ENCODE results near the gene PTPN6. TPM values are rescaled to one million over a fixed set of nuclear protein-coding genes. Genes with fewer than 3 reads are reported as not detected.

PTPN6 gene
- total and polyA plus RNA-seq, 2 of the 4 experiments (the other 2 are of a cell fraction), result under 0.01 to 0.14 TPM

- ATAC-seq (ENCODE audit: low read depth) (no peak), DNase-seq (no peak)
- in situ Hi-C loops (cut with MboI; ENCODE audit: low sequenced_read_pairs), result no loop called here
- H3K4me2 ChIP-seq (ENCODE audit: low read depth, low read length), result no peak overlapping the region
- H3K4me1 ChIP-seq (ENCODE audit: control insufficient read depth, insufficient read depth, low read length), result peaks cover 23% of the 10 kb centered on the region
- no peak overlapping the region for H2BK15ac ChIP-seq (ENCODE audit: low read depth, low read length)
- no peaks in the 10 kb centered on the region for H3K27me3 ChIP-seq (ENCODE audit: control insufficient read depth, insufficient read depth, low read length)
- H3K23ac ChIP-seq (ENCODE audit: low read depth, low read length), result no peak overlapping the region
- no peak overlapping the region for H3K56ac ChIP-seq (ENCODE audit: extremely low read depth, insufficient read depth, low read length)
- H2AFZ ChIP-seq (replicated peaks; ENCODE audit: low read length, poor library complexity), result no peak overlapping the region
- WGBS, 2 experiments (ENCODE audit: extremely low coverage in 2 of 2, insufficient read length in 1 of 2), result 93% methylated on average over 11 of the region's 15 CpGs; no CpG with 5 or more reads in 1 of the 2 experiments
- 0 out of 2 replicates have a peak, but pooled peaks cover 6% of the 10 kb centered on the region for H4K20me1 ChIP-seq (ENCODE audit: insufficient read depth, low read length)
- H2BK20ac ChIP-seq (ENCODE audit: low read depth, low read length), result no peak overlapping the region
- H3K9me3 ChIP-seq (ENCODE audit: control insufficient read depth, insufficient read depth, low read length), result no peaks in the 10 kb centered on the region
- H3K18ac ChIP-seq (ENCODE audit: low read depth, low read length), result no peak overlapping the region
- no peak overlapping the region for H3K4me3 ChIP-seq (ENCODE audit: insufficient read depth, low read depth, low read length)
- no peak overlapping the region for H4K91ac ChIP-seq (ENCODE audit: insufficient read depth, low read depth, low read length)
- peak overlapping the region; percentile 33; the same call in 1 of the 2 replicates for H2AK5ac ChIP-seq (ENCODE audit: low read depth, low read length)
- TF ChIP-seq BHLHE40 (IDR thresholded peaks at IDR 0.05; ENCODE audit: low read depth, low read length) (no peak), NFE2L2 (IDR thresholded peaks at IDR 0.05; ENCODE audit: low read depth, low read length) (no peak), CHD1 (IDR thresholded peaks at IDR 0.05; ENCODE audit: low read depth, low read length) (no peak), CEBPB (IDR thresholded peaks at IDR 0.05; ENCODE audit: low read depth, low read length) (no peak), RAD21 (IDR thresholded peaks at IDR 0.05; ENCODE audit: low read length) (no peak), RFX5 (IDR thresholded peaks at IDR 0.05; ENCODE audit: low read depth, low read length) (no peak), FOS (IDR thresholded peaks at IDR 0.05; ENCODE audit: low read depth, low read length) (no peak), POLR2A (IDR thresholded peaks at IDR 0.05; ENCODE audit: low read depth, low read length) (no peak), CTCF (conservative IDR thresholded peaks at IDR 0.05; ENCODE audit: low read depth, low read length) (no peak), SMC3 (IDR thresholded peaks at IDR 0.05; ENCODE audit: low read depth, low read length) (no peak), ELK1 (IDR thresholded peaks at IDR 0.05; ENCODE audit: borderline replicate concordance, low read depth, low read length) (no peak), MAZ (IDR thresholded peaks at IDR 0.05; ENCODE audit: borderline replicate concordance, low read depth, low read length) (no peak)
- peaks cover 13% of the 10 kb centered on the region for H3K36me3 ChIP-seq (ENCODE audit: control insufficient read depth, insufficient read depth, low read length)
- no peak overlapping the region for H3K14ac ChIP-seq (replicated peaks; ENCODE audit: low read depth, low read length)
- dilution Hi-C loops (cut with HindIII; ENCODE audit: low sequenced_read_pairs, unreplicated experiment), result no loop called here
- no peak overlapping the region for H3K4ac ChIP-seq (ENCODE audit: low read depth, low read length)
- CTCF ChIA-PET, result interaction anchor here (0.6 to 1.1 kb wide), 2 partner anchors 9 to 103 kb away, joined by 3 to 4 read pairs; no protein-coding TSS in a partner anchor
- no TSS peak for BruUV-seq (replicated peaks)
- H3K9ac ChIP-seq (ENCODE audit: low read depth, low read length), result no peak overlapping the region
- intact Hi-C loops (cut with micrococcal nuclease), result no loop called here
- POLR2A ChIA-PET (ENCODE audit: unreplicated experiment), result no interaction called here
- no peak overlapping the region for H4K5ac ChIP-seq (ENCODE audit: low read depth, low read length)
- H2BK120ac ChIP-seq (ENCODE audit: low read depth, low read length), result no peak overlapping the region
- no peak overlapping the region for H4K8ac ChIP-seq (ENCODE audit: low read depth in 2 of 2, low read length in 2 of 2)
- peaks cover 5% of the 10 kb centered on the region; the same call in 1 of the 2 replicates for H3K9me1 ChIP-seq (ENCODE audit: insufficient read depth, low read length)
- no peak overlapping the region for H3K27ac ChIP-seq (ENCODE audit: insufficient read depth, low read length)
- no peak overlapping the region for H2BK5ac ChIP-seq (ENCODE audit: low read depth, low read length, poor library complexity, severe bottlenecking)
- H3K79me1 ChIP-seq (ENCODE audit: low read depth in 1 of 2, low read length in 2 of 2), result peaks cover 27 to 34% of the 10 kb centered on the region in 2 experiments
- H2AK9ac ChIP-seq (replicated peaks; ENCODE audit: low read depth, low read length, poor library complexity), result no peak overlapping the region
Observed at GRCh38 chr12:6912164-6912935, 38.8 kb upstream of the PTPN6 start.
